ENCODE results near the gene PRKRIP1.
A peak's percentile ranks its signal among the peaks of the same experiment; 100 is the strongest.
"Not testable (repeated sequence)": the region's sequence is repeated elsewhere in the genome, so short reads cannot be mapped to it uniquely, and the experiment has no call there.

The PRKRIP1 gene

GRCh38 chr7:102431617-102432298 lies 35.6 kb downstream of the PRKRIP1 start:
- no peak for DNase-seq (ENCODE audit: low read depth)

GRCh38 chr7:102432442-102433218 lies 36.5 kb downstream of the PRKRIP1 start:
- DNase-seq (ENCODE audit: low read depth): no peak

- peak; percentile 73 for DNase-seq (ENCODE audit: low read depth)
These were observed 37.3 kb downstream of the PRKRIP1 start, which contains the start of gene ORAI2 for GRCh38 chr7:102433219-102434038. Gene ORAI2, plus strand, starts transcription at chr7:102433575. Its CDS starts 5,382 bp downstream, at chr7:102438957.

GRCh38 chr7:102434039-102434486 lies 37.9 kb downstream of the PRKRIP1 start:
- DNase-seq (ENCODE audit: low read depth): no peak

- no peak for DNase-seq (ENCODE audit: low read depth)
These were observed 40.0 kb downstream of the PRKRIP1 start for GRCh38 chr7:102436118-102436517.

- no peak for DNase-seq (ENCODE audit: low read depth)
These were observed 44.0 kb downstream of the PRKRIP1 start for GRCh38 chr7:102439963-102440795.

GRCh38 chr7:102444961-102445673 lies 49.0 kb downstream of the PRKRIP1 start:
- DNase-seq (ENCODE audit: low read depth): no peak

- DNase-seq (ENCODE audit: low read depth): no peak
These were observed 49.5 kb downstream of the PRKRIP1 start for GRCh38 chr7:102445674-102446071.

GRCh38 chr7:102446387-102447156 lies 50.4 kb downstream of the PRKRIP1 start:
- DNase-seq (ENCODE audit: low read depth): no peak

- DNase-seq (ENCODE audit: low read depth): no peak
These were observed 51.1 kb downstream of the PRKRIP1 start for GRCh38 chr7:102447311-102447710.

- DNase-seq (ENCODE audit: low read depth): no peak
These were observed 53.0 kb downstream of the PRKRIP1 start for GRCh38 chr7:102449136-102449535.

GRCh38 chr7:102450242-102450641 lies 54.1 kb downstream of the PRKRIP1 start:
- DNase-seq (ENCODE audit: low read depth): no peak

GRCh38 chr7:102451371-102452054 lies 55.4 kb downstream of the PRKRIP1 start:
- no peak for DNase-seq (ENCODE audit: low read depth)

- no peak for DNase-seq (ENCODE audit: low read depth)
These were observed 56.3 kb downstream of the PRKRIP1 start for GRCh38 chr7:102452451-102452850.

- no peak for DNase-seq (ENCODE audit: low read depth)
These were observed 57.2 kb downstream of the PRKRIP1 start for GRCh38 chr7:102453319-102453718.

GRCh38 chr7:102454468-102454867 lies 58.3 kb downstream of the PRKRIP1 start:
- no peak for DNase-seq (ENCODE audit: low read depth)

- DNase-seq (ENCODE audit: low read depth): not testable (repeated sequence)
These were observed 58.8 kb downstream of the PRKRIP1 start for GRCh38 chr7:102454932-102455331.

- DNase-seq (ENCODE audit: low read depth): no peak
These were observed 59.4 kb downstream of the PRKRIP1 start for GRCh38 chr7:102455596-102455995.

GRCh38 chr7:102456327-102456726 lies 60.2 kb downstream of the PRKRIP1 start:
- DNase-seq (ENCODE audit: low read depth): no peak

Measured in stimulated activated CD8-positive, alpha-beta memory T cell treated with anti-CD3 and anti-CD28 coated beads, Interleukin-7, amount 100 ng/mL, for 24 hours (primary cell).